Ammon's horn (tissue), 1 donor: ENCODE results near the gene WDR26.
"Not testable (repeated sequence)": the region's sequence is repeated elsewhere in the genome, so short reads cannot be mapped to it uniquely, and the experiment has no call there.

Experiments used
- DNase-seq: peaks from one replicate; pipeline ENCODE4 v3.0.0-alpha.2; 2016; ENCODE audit warnings: low spot score

Gene WDR26

DNA sequence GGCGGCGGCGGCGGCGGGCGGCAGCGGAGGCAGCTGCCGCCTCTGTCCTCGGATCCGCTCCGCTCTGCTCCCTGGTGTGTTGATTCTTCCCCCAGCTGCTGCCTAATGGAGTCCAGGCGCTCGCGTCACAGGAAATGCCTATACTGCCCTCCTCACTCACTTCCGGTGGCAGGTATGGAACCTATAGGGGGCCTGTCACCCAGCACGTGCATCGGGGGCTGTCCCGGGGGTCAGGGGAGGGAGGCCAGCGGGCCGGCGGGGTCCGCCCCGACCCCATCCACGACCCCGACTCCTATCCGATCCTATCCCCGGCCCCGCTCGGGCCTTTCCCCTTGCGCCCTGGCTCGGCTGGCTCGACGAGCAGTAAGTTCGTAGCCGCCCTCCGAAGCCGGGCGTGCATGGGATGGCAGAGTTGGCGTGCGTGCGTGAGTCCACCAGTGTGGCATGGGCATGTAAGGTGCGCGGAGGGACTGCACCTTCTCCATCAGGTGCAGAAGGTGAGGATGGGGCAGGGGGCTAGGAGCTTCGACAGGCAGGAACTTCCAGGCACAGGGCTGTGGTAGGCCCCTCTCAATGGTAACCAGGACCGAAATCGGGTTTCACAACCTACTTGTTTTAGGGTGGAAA lies at the start of gene WDR26:
TSS of gene WDR26 (minus strand) at position 107 of the 627 bp plus-strand sequence.
- peak; percentile 92 for DNase-seq

GRCh38 chr1:224483206-224483605 lies 48.6 kb upstream of the WDR26 start:
- not testable (repeated sequence) for DNase-seq

GRCh38 chr1:224482619-224483018 lies 48.0 kb upstream of the WDR26 start:
- DNase-seq: no peak

DNA sequence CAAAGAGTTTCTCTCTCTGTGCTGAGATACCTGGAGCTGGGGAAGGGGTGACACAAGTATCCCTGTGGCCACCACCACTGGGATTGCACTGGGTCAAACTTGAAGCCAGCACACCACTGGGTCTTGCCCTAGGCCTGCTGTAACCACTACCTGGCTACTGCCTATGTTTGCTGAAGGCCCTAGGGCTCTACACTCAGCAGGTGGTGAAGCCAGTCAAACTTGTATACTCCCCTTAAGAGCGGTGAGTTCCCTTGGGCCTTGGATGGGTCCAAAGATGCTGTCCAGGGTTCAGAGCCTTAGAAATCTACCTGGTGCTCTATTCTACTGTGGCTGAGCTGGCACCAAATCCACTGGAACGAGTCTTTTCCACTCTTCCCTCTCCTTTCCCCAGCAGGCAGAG lies 47.0 kb upstream of the WDR26 start:
- DNase-seq: no peak

DNA sequence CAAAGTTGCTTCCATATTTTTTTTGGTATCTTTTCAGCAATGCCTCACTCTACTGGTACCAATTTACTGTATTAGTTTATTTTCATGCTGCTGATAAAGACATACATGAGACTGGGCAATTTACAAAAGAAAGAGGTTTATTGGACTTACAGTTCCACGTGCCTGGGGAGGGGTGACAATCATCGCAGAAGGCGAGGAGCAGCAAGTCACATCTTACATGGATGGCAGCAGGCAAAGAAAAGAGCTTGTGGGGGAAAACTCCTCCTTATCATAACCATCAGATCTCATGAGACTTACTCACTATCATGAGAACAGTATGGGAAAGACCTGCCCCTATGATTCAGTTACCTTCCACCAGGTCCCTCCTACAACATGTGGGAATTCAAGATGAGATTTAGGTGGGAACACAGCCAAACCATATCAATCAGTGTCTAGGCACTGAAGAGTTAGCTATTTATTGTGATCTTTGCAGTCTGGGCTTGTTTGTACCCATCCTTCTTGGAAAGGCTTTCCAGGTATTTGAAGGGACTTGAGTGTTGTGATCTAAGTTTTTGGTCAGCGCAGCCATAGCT lies 46.4 kb upstream of the WDR26 start:
- DNase-seq: not testable (repeated sequence)

GRCh38 chr1:224480200-224480599 lies 45.6 kb upstream of the WDR26 start:
- not testable (repeated sequence) for DNase-seq

DNA sequence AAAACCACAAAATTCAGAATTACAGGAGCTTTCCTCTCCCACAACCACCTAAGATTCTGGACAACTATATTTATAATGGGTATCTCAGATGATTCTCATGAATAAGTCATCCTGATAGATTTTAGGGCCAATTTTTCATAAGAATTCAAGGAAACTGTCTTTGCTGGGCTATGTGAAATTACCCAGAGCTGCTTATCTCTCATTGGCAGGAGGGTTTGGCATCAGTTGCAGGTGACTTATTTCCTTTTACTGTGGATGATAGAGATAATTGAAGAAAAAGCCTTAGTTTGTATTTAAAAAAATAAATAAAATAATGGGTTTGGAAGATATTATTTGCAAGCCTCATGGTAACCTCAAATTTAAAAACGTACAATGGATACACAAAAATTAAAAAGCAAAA lies 38.2 kb upstream of the WDR26 start:
- no peak for DNase-seq

DNA sequence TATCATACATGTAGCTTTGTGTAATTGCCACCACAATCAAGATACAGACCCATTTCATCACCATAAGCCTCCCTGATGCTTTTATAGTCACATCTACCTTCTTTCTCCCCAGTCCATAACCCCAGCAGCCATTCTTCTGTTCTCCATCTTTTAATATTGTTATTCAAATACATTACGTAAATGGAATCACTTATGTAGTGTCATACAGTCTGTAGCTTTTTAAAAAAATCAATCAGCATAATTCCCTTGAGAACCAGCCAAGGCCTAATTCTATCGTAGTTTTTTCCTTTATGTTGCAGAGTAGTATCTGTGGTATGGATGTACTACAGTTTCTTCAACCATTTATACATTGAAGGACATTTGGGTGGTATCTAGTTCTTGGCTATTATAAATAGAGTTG lies 31.6 kb upstream of the WDR26 start:
- no peak for DNase-seq

DNA sequence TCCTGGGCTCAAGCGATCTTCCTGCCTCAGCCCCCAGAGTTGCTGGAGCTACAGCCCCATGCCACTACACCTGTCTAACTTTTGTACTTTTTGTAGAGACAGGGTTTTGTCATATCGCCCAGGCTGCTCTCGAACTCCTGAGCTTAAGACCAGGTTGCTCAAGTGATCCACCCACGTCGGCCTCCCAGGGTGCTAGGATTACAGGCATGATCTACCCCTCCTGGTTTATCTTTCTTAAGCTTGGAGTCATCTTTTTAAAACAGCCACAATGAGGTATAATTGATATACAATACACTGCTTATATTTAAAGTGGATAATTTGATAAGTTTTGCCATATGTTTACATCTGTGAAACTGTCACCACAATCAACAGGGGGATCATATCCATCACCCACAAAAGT lies 25.4 kb upstream of the WDR26 start:
- no peak for DNase-seq

DNA sequence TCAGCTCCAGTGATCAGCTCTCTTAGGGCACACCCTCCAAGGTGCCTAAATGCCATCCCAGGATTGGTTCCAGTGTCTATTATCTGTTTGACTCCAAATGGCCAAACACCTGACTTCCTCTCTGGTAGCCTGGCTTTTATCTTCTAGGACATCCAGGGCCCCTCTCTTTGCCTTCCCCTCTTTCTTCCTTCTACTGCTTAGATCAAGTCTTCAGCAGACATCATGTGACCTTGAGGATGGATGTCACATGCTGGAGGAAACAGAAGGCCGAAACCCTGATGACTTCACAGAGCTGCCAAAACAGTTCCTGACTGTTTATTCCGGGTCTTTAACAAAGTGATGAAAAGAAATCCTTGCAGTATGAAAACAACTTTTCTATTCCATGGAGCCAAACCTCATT lies 24.4 kb upstream of the WDR26 start:
- DNase-seq: peak; percentile 67

DNA sequence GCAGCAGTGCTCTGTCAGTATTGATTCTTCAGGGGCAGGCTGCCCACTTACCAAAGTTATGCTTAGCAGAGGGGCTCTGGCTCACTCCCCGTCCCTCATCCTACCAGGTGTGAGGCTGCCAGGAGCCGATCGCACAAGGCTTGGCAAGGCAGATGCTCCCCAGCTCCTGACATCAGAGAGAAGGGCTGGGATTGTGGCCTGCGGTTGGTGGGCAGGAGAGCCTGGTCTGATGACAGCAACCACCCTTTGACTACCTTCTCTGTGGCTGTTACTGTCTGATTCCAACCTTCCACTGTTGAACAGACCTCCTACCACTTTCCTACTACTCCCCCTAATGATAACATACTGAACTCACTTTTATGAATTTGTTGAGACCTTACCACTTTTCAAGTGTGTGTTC lies 23.7 kb upstream of the WDR26 start:
- no peak for DNase-seq

DNA sequence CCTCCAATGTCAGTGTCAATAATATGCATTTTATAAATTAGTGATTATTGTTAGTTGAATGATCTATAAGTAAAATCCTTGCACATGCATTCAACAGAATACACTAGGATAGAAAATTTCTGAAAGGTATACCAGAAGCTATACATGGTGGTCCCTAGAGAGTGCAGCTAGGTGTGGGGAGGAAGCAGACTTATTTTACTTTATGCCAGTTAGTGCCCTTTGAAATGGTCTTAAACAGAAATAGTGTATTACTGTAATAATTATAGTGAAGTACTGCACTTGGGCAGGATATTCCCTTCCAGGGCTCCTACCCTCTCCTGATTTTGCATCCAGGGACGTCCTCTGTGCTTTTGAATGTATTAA lies 23.2 kb upstream of the WDR26 start:
- no peak for DNase-seq

GRCh38 chr1:224456637-224456953 lies 22.0 kb upstream of the WDR26 start:
- DNase-seq: no peak

GRCh38 chr1:224454402-224455055 lies 19.9 kb upstream of the WDR26 start:
- no peak for DNase-seq

- no peak for DNase-seq
Observed at GRCh38 chr1:224450561-224451350, 16.2 kb upstream of the WDR26 start.

- no peak for DNase-seq
Observed at GRCh38 chr1:224450159-224450558, 15.6 kb upstream of the WDR26 start.

DNA sequence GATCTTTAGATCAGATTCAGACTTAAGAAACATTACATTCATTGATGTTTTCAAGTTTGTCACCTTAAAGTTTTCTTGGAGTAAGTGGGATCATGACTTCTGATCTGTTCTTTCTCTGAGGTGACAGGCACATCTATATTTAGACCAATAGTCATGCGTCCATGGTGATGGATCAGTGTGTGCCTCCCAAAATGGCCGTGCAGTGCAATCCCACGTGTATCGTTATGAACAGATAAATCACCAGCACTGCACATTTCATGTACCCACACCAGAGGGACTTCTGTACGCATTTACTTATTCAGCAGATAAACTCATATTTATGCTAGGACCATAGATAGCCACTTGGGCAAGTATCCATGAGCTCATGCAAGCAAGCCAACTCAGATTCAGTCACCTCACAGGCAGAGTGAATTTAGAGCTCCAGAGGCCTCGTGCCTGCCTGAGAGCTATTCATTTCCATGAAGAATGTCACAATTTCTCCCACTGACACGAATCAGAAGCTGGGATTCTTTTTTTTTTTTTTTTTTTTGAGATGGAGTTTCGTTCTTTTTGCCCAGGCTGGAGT lies 13.9 kb upstream of the WDR26 start:
- DNase-seq: no peak

DNA sequence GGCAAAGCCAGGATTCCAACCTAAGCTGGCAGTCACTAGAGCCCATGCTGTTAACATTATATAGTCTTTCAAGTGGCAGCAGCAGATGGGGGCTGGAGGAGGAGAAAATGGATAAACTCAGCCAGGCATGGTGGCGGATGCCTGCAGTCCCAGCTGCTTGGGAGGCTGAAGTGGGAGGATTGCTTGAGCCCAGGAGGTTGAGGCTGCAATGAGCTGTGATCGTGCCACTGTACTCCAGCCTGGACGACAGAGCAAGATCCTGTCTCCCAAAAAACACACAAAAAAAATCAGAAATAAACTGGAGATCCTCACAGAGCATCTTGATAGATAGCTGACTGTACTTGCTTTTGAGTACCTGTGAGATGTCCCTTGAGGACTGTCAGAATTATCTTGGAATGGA lies 13.4 kb upstream of the WDR26 start:
- DNase-seq: no peak

- DNase-seq: peak; percentile 12
Observed at GRCh38 chr1:224447251-224447650, 12.7 kb upstream of the WDR26 start.

DNA sequence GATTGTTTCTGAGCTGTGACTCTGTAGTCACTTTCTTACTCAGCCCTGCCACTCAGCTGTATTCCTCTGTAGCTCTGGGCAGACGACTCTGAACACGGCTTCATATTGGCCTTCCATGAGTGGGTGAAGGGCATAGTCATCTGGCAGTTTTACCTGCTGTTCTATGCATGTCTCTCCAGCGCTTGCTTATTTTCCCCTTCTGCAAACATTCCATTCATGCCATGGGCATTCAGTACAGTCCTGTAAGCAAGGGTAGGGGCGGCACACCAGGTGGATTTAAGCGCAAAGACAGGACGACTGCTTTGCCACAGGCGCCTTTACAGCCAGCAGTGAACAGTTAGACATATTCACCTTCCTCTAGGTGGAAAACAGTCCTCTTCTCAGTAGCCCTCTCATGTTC lies 4.4 kb upstream of the WDR26 start:
- DNase-seq: no peak

GRCh38 chr1:224435999-224436398 lies 1.4 kb upstream of the WDR26 start:
- DNase-seq: no peak

DNA sequence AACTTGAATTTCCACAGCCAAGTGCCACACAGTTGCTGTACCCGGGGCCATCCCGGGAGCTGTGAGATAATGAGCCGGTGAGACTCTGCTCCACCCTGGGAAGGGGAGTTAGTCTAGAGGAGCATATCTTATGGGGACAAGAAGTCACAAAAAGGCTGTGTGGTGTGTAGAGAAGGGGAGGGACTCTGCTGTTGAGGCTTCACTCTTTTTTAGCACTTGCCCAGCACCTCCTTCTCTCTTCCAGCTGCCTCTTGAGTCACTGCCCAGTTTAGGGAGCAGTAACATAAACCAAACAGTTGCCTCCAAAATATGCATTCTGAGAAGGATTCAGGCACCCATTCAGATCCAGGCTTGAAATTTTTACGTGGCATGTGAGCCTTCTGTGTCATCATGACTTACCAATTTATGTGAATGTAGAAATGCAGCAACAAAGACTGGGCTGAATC lies 744 bp upstream of the WDR26 start:
- DNase-seq: peak; percentile 8
